HG03575 (cell line): ENCODE data around the gene GUCY2C.
"Not testable (repeated sequence)": the region's sequence is repeated elsewhere in the genome, so short reads cannot be mapped to it uniquely, and the experiment has no call there.

Experiments used
- ATAC-seq: cut with Tn5 transposase; IDR thresholded peaks from one replicate; pipeline ENCODE4 v1.9.1; 2021; ENCODE audit not compliant: unreplicated experiment, insufficient number of reproducible peaks, low FRiP score; ENCODE audit errors: extremely low read depth

Gene GUCY2C

GRCh38 chr12:14696265-14696741, at the start of gene GUCY2C:
GUCY2C (minus strand) TSS chr12:14696599; CDS start chr12:14696448, 151 bp downstream.
- ATAC-seq = no peak

- ATAC-seq = no peak
Observed at GRCh38 chr12:14743061-14743460, 46.7 kb upstream of the GUCY2C start.

- ATAC-seq = no peak
Observed at GRCh38 chr12:14741942-14742341, 45.5 kb upstream of the GUCY2C start.

GRCh38 chr12:14741153-14741552, 44.8 kb upstream of the GUCY2C start:
- no peak for ATAC-seq

- not testable (repeated sequence) for ATAC-seq
Observed at GRCh38 chr12:14736441-14736840, 40.0 kb upstream of the GUCY2C start.

- ATAC-seq = no peak
Observed at GRCh38 chr12:14731821-14732220, 35.4 kb upstream of the GUCY2C start.

GRCh38 chr12:14729586-14729985, 33.2 kb upstream of the GUCY2C start:
- no peak for ATAC-seq

GRCh38 chr12:14723763-14724162, 27.4 kb upstream of the GUCY2C start:
- ATAC-seq = no peak

- ATAC-seq = no peak
Observed at GRCh38 chr12:14716848-14717444, 20.5 kb upstream of the GUCY2C start.

GRCh38 chr12:14714437-14714836, 18.0 kb upstream of the GUCY2C start:
- no peak for ATAC-seq

GRCh38 chr12:14710632-14711320, 14.4 kb upstream of the GUCY2C start:
- ATAC-seq = no peak

- no peak for ATAC-seq
Observed at GRCh38 chr12:14701809-14702568, 5.6 kb upstream of the GUCY2C start.

- ATAC-seq = no peak
Observed at GRCh38 chr12:14700935-14701334, 4.5 kb upstream of the GUCY2C start.

- no peak for ATAC-seq
Observed at GRCh38 chr12:14699923-14700322, 3.5 kb upstream of the GUCY2C start.

GRCh38 chr12:14698555-14698954, 2.2 kb upstream of the GUCY2C start:
- no peak for ATAC-seq

- no peak for ATAC-seq
Observed at GRCh38 chr12:14695715-14696141, 671 bp downstream of the GUCY2C start.

GRCh38 chr12:14694970-14695369, 1.4 kb downstream of the GUCY2C start:
- ATAC-seq = no peak

GRCh38 chr12:14694145-14694714, 2.2 kb downstream of the GUCY2C start:
- ATAC-seq = no peak

GRCh38 chr12:14693116-14693515, 3.3 kb downstream of the GUCY2C start:
- ATAC-seq = no peak

GRCh38 chr12:14691560-14691959, 4.8 kb downstream of the GUCY2C start:
- no peak for ATAC-seq
